Liver (tissue), 9 donors: Measurements from ENCODE around the gene POLD2. TPM values are rescaled to one million over a fixed set of nuclear protein-coding genes. Genes with fewer than 3 reads are reported as not detected.

Experiments
- DNase-seq: peaks from one replicate; pipeline ENCODE4 v3.0.0-alpha.2; 2017; ENCODE audit warnings: low spot score
- H3K27ac ChIP-seq, 2 donors: one replicate each; pipeline ENCODE4 v1.7.0; 2013; ENCODE audit warnings: inconsistent platforms in 2 of 2, low read length in 2 of 2, control low read depth in 1 of 2, low read depth in 1 of 2, mild to moderate bottlenecking in 1 of 2
- H3K27me3 ChIP-seq, 4 donors: one replicate each; pipeline versions ENCODE4 v1.6.1 to v1.7.0; 2013; ENCODE audit warnings: low read length in 3 of 4, inconsistent platforms in 1 of 4, mild to moderate bottlenecking in 1 of 4, moderate library complexity in 1 of 4; ENCODE audit not compliant: control insufficient read depth in 4 of 4, insufficient read depth in 4 of 4
- H3K36me3 ChIP-seq, 4 donors: one replicate each; pipeline versions ENCODE4 v1.6.1 to v1.7.0; 2013; ENCODE audit warnings: low read length in 3 of 4, mild to moderate bottlenecking in 3 of 4, low read depth in 1 of 4, moderate library complexity in 1 of 4; ENCODE audit not compliant: control insufficient read depth in 4 of 4, insufficient read depth in 3 of 4
- H3K4me1 ChIP-seq, 4 donors: one replicate each; pipeline versions ENCODE4 v1.6.1 to v1.7.0; 2013; ENCODE audit warnings: low read length in 3 of 4, mild to moderate bottlenecking in 3 of 4, moderate library complexity in 1 of 4; ENCODE audit not compliant: control insufficient read depth in 4 of 4, insufficient read depth in 4 of 4
- H3K4me3 ChIP-seq, 3 donors: one replicate each; pipeline versions ENCODE4 v1.6.1 to v1.7.0; 2013; ENCODE audit warnings: low read length in 3 of 3, control low read depth in 1 of 3, low read depth in 1 of 3, mild to moderate bottlenecking in 1 of 3
- H3K9ac ChIP-seq, 2 donors: one replicate each; pipeline ENCODE4 v1.7.0; 2013; ENCODE audit warnings: low read length in 2 of 2, mild to moderate bottlenecking in 2 of 2, moderate library complexity in 2 of 2, control low read depth in 1 of 2, low read depth in 1 of 2
- H3K9me3 ChIP-seq, 4 donors: one replicate each; pipeline versions ENCODE4 v1.6.1 to v1.7.0; 2013; ENCODE audit warnings: low read length in 3 of 4; ENCODE audit not compliant: control insufficient read depth in 4 of 4
- EGR1 ChIP-seq, 2 donors: IDR thresholded peaks; 2 replicates each; pipeline ENCODE4 v1.6.1; 2016 to 2018; ENCODE audit warnings: antibody characterized with exemption in 2 of 2, low read depth in 2 of 2
- FOXA1 ChIP-seq: IDR thresholded peaks from 2 replicates; pipeline ENCODE4 v1.6.1; 2016; ENCODE audit warnings: antibody characterized with exemption
- FOXA2 ChIP-seq: IDR thresholded peaks from 2 replicates; pipeline ENCODE4 v1.6.1; 2016; ENCODE audit warnings: antibody characterized with exemption
- GABPA ChIP-seq, 2 donors: IDR thresholded peaks in 1 of 2; conservative IDR thresholded peaks in 1 of 2; 2 replicates each; pipeline ENCODE4 v1.6.1; 2016; ENCODE audit warnings: antibody characterized with exemption in 2 of 2, mild to moderate bottlenecking in 1 of 2, moderate library complexity in 1 of 2
- HNF4A ChIP-seq, 2 donors: conservative IDR thresholded peaks; 2 replicates each; pipeline ENCODE4 v1.6.1; 2016; ENCODE audit warnings: antibody characterized with exemption in 2 of 2, mild to moderate bottlenecking in 2 of 2
- HNF4G ChIP-seq: IDR thresholded peaks from 2 replicates; pipeline ENCODE4 v1.6.1; 2016; ENCODE audit warnings: antibody characterized with exemption
- JUND ChIP-seq, 2 donors: IDR thresholded peaks; 2 replicates each; pipeline ENCODE4 v1.6.1; 2016; ENCODE audit warnings: antibody characterized with exemption in 2 of 2
- NR2F2 ChIP-seq: IDR thresholded peaks from 2 replicates; pipeline ENCODE4 v1.6.1; 2016; ENCODE audit warnings: antibody characterized with exemption
- RAD21 ChIP-seq, 2 donors: IDR thresholded peaks; 2 replicates each; pipeline ENCODE4 v1.6.1; 2016; ENCODE audit warnings: antibody characterized with exemption in 2 of 2, mild to moderate bottlenecking in 2 of 2
- RXRA ChIP-seq, 2 donors: IDR thresholded peaks; 2 replicates each; pipeline ENCODE4 v1.6.1; 2017 to 2018; ENCODE audit warnings: antibody characterized with exemption in 2 of 2, mild to moderate bottlenecking in 1 of 2
- SP1 ChIP-seq: IDR thresholded peaks from 2 replicates; pipeline ENCODE4 v1.6.1; 2018; ENCODE audit warnings: antibody characterized with exemption, mild to moderate bottlenecking
- YY1 ChIP-seq: IDR thresholded peaks from 2 replicates; pipeline ENCODE4 v1.6.1; 2016; ENCODE audit warnings: antibody characterized with exemption, mild to moderate bottlenecking
- WGBS: extraction: QIAGEN DNeasy Blood & Tissue Kit; methylation state at CpG from one replicate; pipeline ENCODE4 v1.1.7; 2013; 5-methylcytosine and 5-hydroxymethylcytosine counted together
- polyA plus RNA-seq, 2 donors: library from polyadenylated mRNA; stranded (reverse) in 1 of 2; unstranded in 1 of 2; fragments of 200-250 nt in 1 of 2; fragments of >200 nt in 1 of 2; fragmentation: Nextera tagmentation in 1 of 2; extraction: Ambion mirVana in 1 of 2; gene quantifications; one replicate each; pipeline versions ENCODE4 v1.2.1 to v1.2.3, GENCODE V29; 2013 to 2015
- total RNA-seq, 2 donors: library from RNA; depleted of rRNA; stranded (reverse); fragments of >200 nt; gene quantifications; one replicate each; pipeline ENCODE4 v1.2.3, GENCODE V29; 2014
- TF ChIP-seq, protein P1 (sequence below): IDR thresholded peaks from 2 replicates; pipeline ENCODE4 v1.6.1; 2016; ENCODE audit warnings: antibody characterized with exemption
- TF ChIP-seq, protein P2 (sequence below): IDR thresholded peaks from 2 replicates; pipeline ENCODE4 v1.6.1; 2016; ENCODE audit warnings: antibody characterized with exemption, mild to moderate bottlenecking
- donor health status: healthy.
- donor health status: healthy.
- donor health status: healthy.
- donor health status: healthy.
- donor health status: healthy.

Gene POLD2
- total and polyA plus RNA-seq, 4 donors: 53.9 to 101 (median 85.3) TPM

DNA sequence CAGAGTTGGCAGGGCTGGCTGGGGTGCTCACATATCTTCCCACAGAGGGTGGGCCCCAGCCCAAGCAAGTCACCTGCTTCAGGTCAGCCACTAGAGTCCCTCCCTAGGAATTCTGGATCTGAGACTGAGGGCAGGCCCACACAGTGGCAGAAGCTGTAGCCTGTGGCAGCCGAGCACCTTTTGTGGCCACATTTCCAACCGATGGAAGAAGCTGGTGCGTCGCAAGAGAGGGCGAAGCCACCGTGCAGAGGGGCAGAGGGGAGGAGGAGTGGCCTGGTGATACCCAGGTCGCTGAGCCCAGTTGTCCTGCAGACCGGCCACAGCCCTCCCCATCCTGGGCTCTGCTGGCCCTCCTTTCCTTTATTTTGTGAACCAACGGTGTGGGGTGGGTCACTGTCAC is 46.3 kb downstream of the POLD2 start (continued):
- no peak for TF ChIP-seq FOXA1

DNA sequence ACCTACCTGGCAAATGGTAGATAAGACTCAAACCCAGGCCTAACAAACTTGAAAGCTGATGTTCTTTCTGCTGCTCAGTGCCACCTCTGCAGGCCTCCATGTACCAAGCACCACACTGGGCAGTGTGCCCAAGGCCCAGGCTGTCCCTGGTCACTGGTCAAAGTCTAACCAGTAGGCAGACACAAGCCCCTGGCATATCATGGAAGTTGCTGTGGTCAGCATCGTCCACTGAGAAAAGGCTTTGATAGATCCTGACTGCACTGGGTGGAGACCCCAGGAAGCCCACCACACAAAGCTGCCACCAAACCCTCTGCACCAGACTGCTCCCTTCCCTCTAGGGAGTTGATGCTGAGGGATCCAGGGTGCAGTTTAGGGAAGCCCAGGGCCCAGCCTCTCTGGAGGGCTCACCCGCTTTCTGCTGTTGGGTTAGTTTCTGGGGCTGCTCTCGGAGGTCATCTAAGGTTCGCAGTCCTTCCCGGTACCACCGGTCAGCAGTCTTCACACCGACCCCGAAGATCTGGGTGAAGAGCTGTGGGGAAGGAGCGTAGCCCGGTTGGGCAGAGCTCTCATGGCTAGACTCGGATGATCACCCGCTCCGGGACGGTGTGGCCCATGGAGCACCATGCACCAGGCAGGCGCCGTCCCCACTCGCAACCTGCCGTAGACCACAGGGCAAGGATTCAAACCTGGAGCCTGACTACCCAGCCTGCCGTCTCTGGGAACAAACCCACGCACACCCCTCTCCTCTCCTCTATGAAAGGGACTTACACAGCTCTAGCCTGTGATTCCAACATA is 47.0 kb downstream of the POLD2 start:
- peaks cover 7 to 39% (median 15%) of the 10 kb centered on the region in 4 donors for H3K36me3 ChIP-seq
- no peaks in the 10 kb centered on the region for H3K9me3 ChIP-seq
- peaks cover 25 to 72% (median 52%) of the 10 kb centered on the region in 4 donors for H3K4me1 ChIP-seq
- H3K27ac ChIP-seq: peak overlapping the region; percentile 45 to 52
- no peak overlapping the region for H3K9ac ChIP-seq
- H3K27me3 ChIP-seq: no peaks in the 10 kb centered on the region
- WGBS: 75% methylated on average over 20 of the region's 20 CpGs
- TF ChIP-seq GABPA (IDR thresholded peaks at IDR 0.05 in 1 of 2, conservative IDR thresholded peaks at IDR 0.05 in 1 of 2) (peak in 1 of 2 donors; percentile 47), JUND (IDR thresholded peaks at IDR 0.05) (peak; percentile 15 to 23), HNF4A (conservative IDR thresholded peaks at IDR 0.05) (peak; percentile 95 to 96), YY1 (peak; percentile 82), EGR1 (IDR thresholded peaks at IDR 0.05; ENCODE audit: low read depth in 2 of 2) (no peak), SP1 (peak; percentile 93), RXRA (IDR thresholded peaks at IDR 0.05) (peak; percentile 69), NR2F2 (no peak), RAD21 (IDR thresholded peaks at IDR 0.05) (peak; percentile 26 to 57), FOXA2 (no peak), HNF4G (peak; percentile 91)
- TF ChIP-seq, protein P1, sequence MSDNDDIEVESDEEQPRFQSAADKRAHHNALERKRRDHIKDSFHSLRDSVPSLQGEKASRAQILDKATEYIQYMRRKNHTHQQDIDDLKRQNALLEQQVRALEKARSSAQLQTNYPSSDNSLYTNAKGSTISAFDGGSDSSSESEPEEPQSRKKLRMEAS: no peak
- no peak for DNase-seq
- H3K4me3 ChIP-seq: no peak overlapping the region

DNA sequence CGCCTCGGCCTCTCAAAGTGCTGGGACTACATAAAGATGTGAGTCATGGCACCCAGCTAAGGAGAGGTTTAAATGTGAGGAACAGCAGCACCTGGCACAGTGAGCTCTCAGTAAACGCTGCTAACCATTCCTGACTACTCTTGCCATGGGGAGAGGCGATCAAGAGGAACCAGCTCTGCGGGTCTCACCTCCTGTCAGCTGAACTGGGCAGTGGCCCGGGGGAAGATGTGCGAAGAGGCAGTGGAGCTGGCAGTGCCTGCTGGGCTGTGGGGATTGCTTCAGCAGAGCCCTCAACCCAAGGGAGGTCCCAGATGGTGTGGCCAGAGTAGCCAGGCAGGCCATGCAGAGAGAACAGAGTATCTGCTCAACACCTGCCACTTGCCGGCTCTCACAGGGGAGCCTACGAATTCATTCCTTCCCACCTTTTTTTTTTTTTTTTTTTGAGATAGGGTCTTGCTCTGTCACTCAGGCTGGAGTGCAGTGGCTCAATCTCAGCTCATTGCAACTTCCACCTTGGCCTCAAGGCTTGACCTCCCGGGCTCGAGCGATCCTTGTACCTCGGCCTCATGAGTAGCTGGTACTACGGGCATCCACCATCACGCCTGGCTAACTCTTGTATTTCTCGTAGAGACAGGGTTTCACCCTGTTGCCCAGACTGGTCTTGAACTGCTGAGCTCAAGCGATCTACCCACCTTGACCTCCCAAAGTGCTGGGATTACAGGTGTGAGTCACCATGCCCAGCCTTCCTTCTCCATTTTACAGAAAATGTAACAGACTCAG is 47.9 kb downstream of the POLD2 start:
- Histone ChIP-seq H3K4me3 (no peak overlapping the region), H3K9ac (no peak overlapping the region), H3K4me1 (peaks cover 25 to 65% (median 47%) of the 10 kb centered on the region in 4 donors), H3K36me3 (peaks cover 7 to 39% (median 15%) of the 10 kb centered on the region in 4 donors), H3K27me3 (no peaks in the 10 kb centered on the region), H3K9me3 (no peaks in the 10 kb centered on the region), H3K27ac (peak overlapping the region; percentile 45 to 52)
- 89% methylated on average over 17 of the region's 17 CpGs for WGBS
- no peak for DNase-seq
- no peak for TF ChIP-seq YY1

DNA sequence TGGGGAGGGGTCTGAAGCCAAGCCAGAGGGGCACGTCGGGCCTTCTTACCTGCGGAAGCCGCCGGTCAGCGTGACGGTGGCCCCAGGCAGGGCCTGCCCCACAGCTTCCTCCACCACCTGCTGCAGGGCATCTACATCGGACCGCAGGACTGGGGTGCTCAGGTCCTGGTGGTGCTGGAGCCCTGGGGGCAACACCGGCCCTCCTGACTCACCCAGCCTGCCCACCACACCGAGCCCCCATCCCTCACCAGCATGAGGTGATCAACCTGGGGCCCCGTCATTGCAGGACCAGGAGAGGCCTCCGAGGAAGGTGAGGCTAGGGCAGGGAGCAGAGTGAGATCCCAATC is 49.0 kb downstream of the POLD2 start:
- H3K9me3 ChIP-seq: no peaks in the 10 kb centered on the region
- peak overlapping the region; percentile 39 to 62 for H3K27ac ChIP-seq
- peaks cover 4 to 28% (median 13%) of the 10 kb centered on the region in 4 donors for H3K36me3 ChIP-seq
- no peak for DNase-seq
- H3K27me3 ChIP-seq: no peaks in the 10 kb centered on the region
- WGBS: 82% methylated on average over 13 of the region's 13 CpGs
- no peak overlapping the region for H3K9ac ChIP-seq
- TF ChIP-seq HNF4G: no peak
- no peak for TF ChIP-seq JUND (IDR thresholded peaks at IDR 0.05)
- TF ChIP-seq YY1: no peak
- TF ChIP-seq RXRA (IDR thresholded peaks at IDR 0.05): no peak
- TF ChIP-seq RAD21 (IDR thresholded peaks at IDR 0.05): no peak
- TF ChIP-seq GABPA (IDR thresholded peaks at IDR 0.05 in 1 of 2, conservative IDR thresholded peaks at IDR 0.05 in 1 of 2): no peak
- no peak for TF ChIP-seq SP1
- TF ChIP-seq, protein P2, sequence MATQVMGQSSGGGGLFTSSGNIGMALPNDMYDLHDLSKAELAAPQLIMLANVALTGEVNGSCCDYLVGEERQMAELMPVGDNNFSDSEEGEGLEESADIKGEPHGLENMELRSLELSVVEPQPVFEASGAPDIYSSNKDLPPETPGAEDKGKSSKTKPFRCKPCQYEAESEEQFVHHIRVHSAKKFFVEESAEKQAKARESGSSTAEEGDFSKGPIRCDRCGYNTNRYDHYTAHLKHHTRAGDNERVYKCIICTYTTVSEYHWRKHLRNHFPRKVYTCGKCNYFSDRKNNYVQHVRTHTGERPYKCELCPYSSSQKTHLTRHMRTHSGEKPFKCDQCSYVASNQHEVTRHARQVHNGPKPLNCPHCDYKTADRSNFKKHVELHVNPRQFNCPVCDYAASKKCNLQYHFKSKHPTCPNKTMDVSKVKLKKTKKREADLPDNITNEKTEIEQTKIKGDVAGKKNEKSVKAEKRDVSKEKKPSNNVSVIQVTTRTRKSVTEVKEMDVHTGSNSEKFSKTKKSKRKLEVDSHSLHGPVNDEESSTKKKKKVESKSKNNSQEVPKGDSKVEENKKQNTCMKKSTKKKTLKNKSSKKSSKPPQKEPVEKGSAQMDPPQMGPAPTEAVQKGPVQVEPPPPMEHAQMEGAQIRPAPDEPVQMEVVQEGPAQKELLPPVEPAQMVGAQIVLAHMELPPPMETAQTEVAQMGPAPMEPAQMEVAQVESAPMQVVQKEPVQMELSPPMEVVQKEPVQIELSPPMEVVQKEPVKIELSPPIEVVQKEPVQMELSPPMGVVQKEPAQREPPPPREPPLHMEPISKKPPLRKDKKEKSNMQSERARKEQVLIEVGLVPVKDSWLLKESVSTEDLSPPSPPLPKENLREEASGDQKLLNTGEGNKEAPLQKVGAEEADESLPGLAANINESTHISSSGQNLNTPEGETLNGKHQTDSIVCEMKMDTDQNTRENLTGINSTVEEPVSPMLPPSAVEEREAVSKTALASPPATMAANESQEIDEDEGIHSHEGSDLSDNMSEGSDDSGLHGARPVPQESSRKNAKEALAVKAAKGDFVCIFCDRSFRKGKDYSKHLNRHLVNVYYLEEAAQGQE: no peak
- H3K4me1 ChIP-seq: peaks cover 25 to 65% (median 43%) of the 10 kb centered on the region in 4 donors
- no peak overlapping the region for H3K4me3 ChIP-seq
